HCT116 (cell line): Measurements from ENCODE around the gene CD22. TPM values are rescaled to one million over a fixed set of nuclear protein-coding genes. Genes with fewer than 3 reads are reported as not detected.
A peak's percentile ranks its signal among the peaks of the same experiment; 100 is the strongest.

Experiments used
- ATAC-seq: fragments of 200-7000 bp; cut with Tn5 transposase; 2 replicates; pipeline ENCODE4 v1.9.1; 2020; ENCODE audit warnings: mild to moderate bottlenecking, moderate library complexity
- BruUV-seq: library from RNA; stranded (reverse); fragments of 400-500 nt; replicated peaks from 2 replicates; lab custom pipeline; 2021; lab: Mats Ljungman, UMichigan
- CTCF ChIA-PET: fragments of 300-600 bp; sonication (Branson Sonifier 250); formaldehyde crosslinking; loops from one replicate; lab custom pipeline; 2021; ENCODE audit warnings: antibody characterized with exemption; lab: Charles Lee
- POLR2A ChIA-PET: fragments of 300-600, 350-600 bp; sonication (Branson Sonifier 250); formaldehyde crosslinking; loops from one replicate; lab custom pipeline; 2021; ENCODE audit warnings: antibody characterized with exemption; lab: Charles Lee
- RAD21 ChIA-PET, 2 experiments: fragments of 300-600 bp; sonication (Branson Sonifier 250); formaldehyde crosslinking; loops; one replicate each; lab custom pipeline; 2023; ENCODE audit warnings: low total read pairs in 2 of 2; ENCODE audit not compliant: uncharacterized antibody in 2 of 2, unreplicated experiment in 2 of 2, low non-redundant PET in 1 of 2; lab: Charles Lee
- DNase-seq: peaks from one replicate; pipeline ENCODE4 v3.0.0-alpha.2; 2010; ENCODE audit warnings: low read depth, low spot score
- H2AFZ ChIP-seq: fragments of 200-600 bp; shearing (Covaris generic), sonication (generic); 2 replicates; pipeline ENCODE4 v1.6.1; 2017; ENCODE audit warnings: low read depth, mixed run types, mixed read lengths, antibody characterized with exemption, low read length; ENCODE audit not compliant: poor library complexity, severe bottlenecking
- H3K27ac ChIP-seq: 2 replicates; pipeline ENCODE4 v1.5.1; 2012; ENCODE audit warnings: low read depth, low read length
- H3K27me3 ChIP-seq: fragments of 200-600 bp; sonication (generic); 2 replicates; pipeline ENCODE4 v1.6.1; 2016; ENCODE audit warnings: mixed run types, low read length, mixed read lengths; ENCODE audit not compliant: insufficient read depth
- H3K36me3 ChIP-seq, 2 experiments: fragments of 200-500 bp in 1 of 2; fragments of 200-600 bp in 1 of 2; sonication (Bioruptor generic) in 1 of 2; sonication (generic) in 1 of 2; 2 replicates each; pipeline versions ENCODE4 v1.5.1 to v1.6.1; 2014 to 2016; ENCODE audit warnings: low read length in 2 of 2, inconsistent platforms in 1 of 2, mixed read lengths in 1 of 2, mixed run types in 1 of 2; ENCODE audit not compliant: insufficient read depth in 2 of 2, control insufficient read depth in 1 of 2
- H3K4me1 ChIP-seq, 2 experiments: fragments of 200-600 bp in 1 of 2; sonication (generic) in 1 of 2; 2 replicates each; pipeline versions ENCODE4 v1.5.1 to v1.6.1; 2012 to 2017; ENCODE audit warnings: low read length in 2 of 2, inconsistent platforms in 1 of 2, mild to moderate bottlenecking in 1 of 2, mixed read lengths in 1 of 2, mixed run types in 1 of 2, moderate library complexity in 1 of 2; ENCODE audit not compliant: insufficient read depth in 2 of 2, control insufficient read depth in 1 of 2
- H3K4me2 ChIP-seq: fragments of 200-600 bp; sonication (generic); 2 replicates; pipeline ENCODE4 v1.6.1; 2017; ENCODE audit warnings: mixed run types, low read length, mixed read lengths
- H3K4me3 ChIP-seq, 2 experiments: fragments of 200-600 bp in 1 of 2; sonication (generic) in 1 of 2; replicated peaks in 1 of 2; 2 replicates each; pipeline ENCODE4 v1.5.1; 2011 to 2016; ENCODE audit warnings: low read length in 2 of 2, control low read depth in 1 of 2, low read depth in 1 of 2, mild to moderate bottlenecking in 1 of 2, mixed read lengths in 1 of 2, mixed run types in 1 of 2
- H3K79me2 ChIP-seq: fragments of 200-600 bp; sonication (generic); 2 replicates; pipeline ENCODE4 v1.6.1; 2017; ENCODE audit warnings: mild to moderate bottlenecking, mixed run types, low read length, moderate library complexity, mixed read lengths; ENCODE audit not compliant: insufficient read depth
- H3K9ac ChIP-seq: fragments of 200-600 bp; sonication (generic); 2 replicates; pipeline ENCODE4 v1.6.1; 2016; ENCODE audit warnings: low read length, mixed read lengths
- H3K9me2 ChIP-seq: fragments of 200-600 bp; sonication (generic), shearing (Covaris generic); 2 replicates; pipeline ENCODE4 v1.6.1; 2017; ENCODE audit warnings: mixed run types, mild to moderate bottlenecking, moderate library complexity; ENCODE audit not compliant: insufficient read depth
- H3K9me3 ChIP-seq, 2 experiments: fragments of 200-500 bp in 1 of 2; fragments of 200-600 bp in 1 of 2; sonication (Bioruptor generic) in 1 of 2; sonication (generic) in 1 of 2; 2 replicates each; pipeline ENCODE4 v1.6.1; 2014 to 2017; ENCODE audit warnings: low read length in 2 of 2, mixed read lengths in 2 of 2, inconsistent platforms in 1 of 2, low read depth in 1 of 2, mild to moderate bottlenecking in 1 of 2, mixed run types in 1 of 2, moderate library complexity in 1 of 2; ENCODE audit not compliant: control insufficient read depth in 1 of 2, insufficient read depth in 1 of 2
- H4K20me1 ChIP-seq: fragments of 200-600 bp; sonication (generic), shearing (Covaris generic); 2 replicates; pipeline ENCODE4 v1.6.1; 2017; ENCODE audit warnings: mixed run types, mild to moderate bottlenecking, moderate library complexity; ENCODE audit not compliant: insufficient read depth
- CBX3 ChIP-seq: IDR thresholded peaks from 2 replicates; pipeline ENCODE4 v1.6.1; 2012; ENCODE audit warnings: low read depth
- CEBPB ChIP-seq: IDR thresholded peaks from 2 replicates; pipeline ENCODE4 v1.6.1; 2012; ENCODE audit warnings: low read depth
- EGR1 ChIP-seq: IDR thresholded peaks from 2 replicates; pipeline ENCODE4 v1.6.1; 2012; ENCODE audit warnings: low read depth
- ELF1 ChIP-seq: IDR thresholded peaks from 2 replicates; pipeline ENCODE4 v1.6.1; 2012; ENCODE audit warnings: low read depth, borderline replicate concordance
- EZH2phosphoT487 ChIP-seq: fragments of 200-600 bp; IDR thresholded peaks from 2 replicates; pipeline ENCODE4 v1.6.1; 2018; ENCODE audit warnings: antibody characterized with exemption, borderline replicate concordance
- FOSL1 ChIP-seq: IDR thresholded peaks from 2 replicates; pipeline ENCODE4 v1.6.1; 2012; ENCODE audit warnings: low read depth
- JUND ChIP-seq: IDR thresholded peaks from 2 replicates; pipeline ENCODE4 v1.6.1; 2012
- POLR2A ChIP-seq: IDR thresholded peaks from 2 replicates; pipeline ENCODE4 v1.7.0; 2011; ENCODE audit warnings: borderline replicate concordance; ENCODE audit not compliant: insufficient read depth, insufficient read length; ENCODE audit errors: extremely low read depth
- POLR2AphosphoS5 ChIP-seq: IDR thresholded peaks from 2 replicates; pipeline ENCODE4 v1.6.1; 2011; ENCODE audit warnings: mild to moderate bottlenecking, low read depth, low read length, moderate library complexity
- SIN3A ChIP-seq: IDR thresholded peaks from 2 replicates; pipeline ENCODE4 v1.6.1; 2012; ENCODE audit warnings: low read depth
- SP1 ChIP-seq: IDR thresholded peaks from 2 replicates; pipeline ENCODE4 v1.6.1; 2012; ENCODE audit warnings: low read depth
- SRF ChIP-seq: IDR thresholded peaks from 2 replicates; pipeline ENCODE4 v1.6.1; 2012; ENCODE audit warnings: low read depth
- TCF7L2 ChIP-seq: IDR thresholded peaks from 2 replicates; pipeline ENCODE4 v1.7.0; 2011; ENCODE audit warnings: borderline replicate concordance, inconsistent platforms; ENCODE audit not compliant: insufficient read depth, insufficient read length; ENCODE audit errors: extremely low read depth
- YY1 ChIP-seq: IDR thresholded peaks from 2 replicates; pipeline ENCODE4 v1.6.1; 2011; ENCODE audit warnings: low read length, low read depth, moderate library complexity, mild to moderate bottlenecking; ENCODE audit not compliant: insufficient replicate concordance; ENCODE audit errors: extremely low read depth
- ZFX ChIP-seq: fragments of 450-650 bp; IDR thresholded peaks from 2 replicates; pipeline ENCODE4 v1.6.1; 2017
- ZNF274 ChIP-seq: fragments of 200-500 bp; sonication (Bioruptor generic); IDR thresholded peaks from 2 replicates; pipeline ENCODE4 v1.6.1; 2014; ENCODE audit warnings: mild to moderate bottlenecking, low read depth, low read length, inconsistent platforms
- intact Hi-C: fragments of 100-400 bp; cut with micrococcal nuclease; formaldehyde crosslinking; loops from 2 replicates; pipeline ENCODE4 v1.10.0; 2022
- total RNA-seq: library from RNA; stranded (reverse); gene quantifications from one replicate; pipeline ENCODE4 v1.2.1, GENCODE V29; 2021; ENCODE audit not compliant: unreplicated experiment
- TF ChIP-seq, protein P1 (sequence below): IDR thresholded peaks from 2 replicates; pipeline ENCODE4 v1.6.1; 2012
- TF ChIP-seq, protein P2 (sequence below), 3 experiments: fragments of 200-600 bp in 1 of 3; sonication (generic) in 1 of 3; IDR thresholded peaks in 2 of 3; conservative IDR thresholded peaks in 1 of 3; 2 replicates each; pipeline ENCODE4 v1.5.1; 2012 to 2017; ENCODE audit warnings: low read depth in 2 of 3, low read length in 2 of 3, antibody characterized with exemption in 1 of 3, borderline replicate concordance in 1 of 3, control low read depth in 1 of 3, mild to moderate bottlenecking in 1 of 3, mixed read lengths in 1 of 3, mixed run types in 1 of 3, moderate library complexity in 1 of 3; ENCODE audit not compliant: insufficient read depth in 1 of 3
- TF ChIP-seq, protein P3 (sequence below): IDR thresholded peaks from 2 replicates; pipeline ENCODE4 v1.6.1; 2012; ENCODE audit warnings: low read depth

Gene CD22
- total RNA-seq, 1 experiment from 2014 or later = 7.0 TPM

DNA sequence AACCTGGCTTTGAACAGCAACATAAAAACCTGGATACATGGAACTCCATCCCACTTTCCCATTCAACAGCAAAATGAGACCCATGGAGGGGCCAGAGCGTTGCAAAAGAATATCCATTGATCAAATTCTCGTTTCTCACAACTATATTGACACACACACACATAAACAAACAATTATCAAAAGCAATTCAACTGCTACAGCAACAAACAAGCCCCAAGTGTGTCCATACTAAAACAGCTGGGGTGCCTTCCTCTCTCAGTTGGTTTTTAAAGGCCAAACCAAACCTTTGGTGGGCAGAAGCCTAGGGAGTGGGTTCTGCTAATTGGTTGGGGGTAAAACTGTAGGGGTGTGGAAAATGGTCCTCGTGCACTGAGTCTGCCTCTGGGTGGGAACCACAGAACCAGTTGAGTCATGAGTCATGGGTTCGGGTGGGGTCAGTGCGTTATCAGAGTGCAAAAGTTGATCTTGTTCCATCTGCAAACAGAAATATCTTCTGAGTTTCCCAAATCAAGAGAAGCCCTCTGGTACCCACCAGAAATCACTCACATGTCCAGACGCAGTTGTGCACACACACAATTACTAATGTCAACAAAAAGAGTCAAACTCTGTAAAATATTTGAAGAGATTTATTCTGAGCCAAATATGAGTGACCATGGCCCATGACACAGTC lies 60.3 kb downstream of the CD22 start:
- ChIA-PET RAD21 (no interaction called here), CTCF (no interaction called here)
- ATAC-seq = no peak
- Histone ChIP-seq H3K4me3 (no peak overlapping the region), H3K27me3 (no peaks in the 10 kb centered on the region), H3K9me2 (no peaks in the 10 kb centered on the region), H3K27ac (no peak overlapping the region), H3K4me2 (peak overlapping the region; percentile 2; the same call in 1 of the 2 replicates), H3K9me3 (peaks cover 4 to 9% of the 10 kb centered on the region in 2 experiments; a peak in 2 of 4 replicates), H2AFZ (no peak overlapping the region)
- TF ChIP-seq, protein P1, sequence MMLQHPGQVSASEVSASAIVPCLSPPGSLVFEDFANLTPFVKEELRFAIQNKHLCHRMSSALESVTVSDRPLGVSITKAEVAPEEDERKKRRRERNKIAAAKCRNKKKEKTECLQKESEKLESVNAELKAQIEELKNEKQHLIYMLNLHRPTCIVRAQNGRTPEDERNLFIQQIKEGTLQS = no peak
- TF ChIP-seq EGR1 (no peak), SIN3A (no peak), POLR2A (no peak), JUND (no peak), EZH2phosphoT487 (no peak), POLR2AphosphoS5 (no peak), ZNF274 (no peak), CBX3 (no peak), YY1 (no peak), CEBPB (no peak), SP1 (no peak), SRF (no peak), TCF7L2 (no peak), ZFX (no peak), FOSL1 (no peak), ELF1 (no peak)
- TF ChIP-seq, protein P2, sequence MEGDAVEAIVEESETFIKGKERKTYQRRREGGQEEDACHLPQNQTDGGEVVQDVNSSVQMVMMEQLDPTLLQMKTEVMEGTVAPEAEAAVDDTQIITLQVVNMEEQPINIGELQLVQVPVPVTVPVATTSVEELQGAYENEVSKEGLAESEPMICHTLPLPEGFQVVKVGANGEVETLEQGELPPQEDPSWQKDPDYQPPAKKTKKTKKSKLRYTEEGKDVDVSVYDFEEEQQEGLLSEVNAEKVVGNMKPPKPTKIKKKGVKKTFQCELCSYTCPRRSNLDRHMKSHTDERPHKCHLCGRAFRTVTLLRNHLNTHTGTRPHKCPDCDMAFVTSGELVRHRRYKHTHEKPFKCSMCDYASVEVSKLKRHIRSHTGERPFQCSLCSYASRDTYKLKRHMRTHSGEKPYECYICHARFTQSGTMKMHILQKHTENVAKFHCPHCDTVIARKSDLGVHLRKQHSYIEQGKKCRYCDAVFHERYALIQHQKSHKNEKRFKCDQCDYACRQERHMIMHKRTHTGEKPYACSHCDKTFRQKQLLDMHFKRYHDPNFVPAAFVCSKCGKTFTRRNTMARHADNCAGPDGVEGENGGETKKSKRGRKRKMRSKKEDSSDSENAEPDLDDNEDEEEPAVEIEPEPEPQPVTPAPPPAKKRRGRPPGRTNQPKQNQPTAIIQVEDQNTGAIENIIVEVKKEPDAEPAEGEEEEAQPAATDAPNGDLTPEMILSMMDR (IDR thresholded peaks at IDR 0.05 in 2 of 3, conservative IDR thresholded peaks at IDR 0.05 in 1 of 3; ENCODE audit: borderline replicate concordance in 1 of 3, insufficient read depth in 1 of 3, low read depth in 2 of 3, low read length in 2 of 3) = no peak
- TF ChIP-seq, protein P3, sequence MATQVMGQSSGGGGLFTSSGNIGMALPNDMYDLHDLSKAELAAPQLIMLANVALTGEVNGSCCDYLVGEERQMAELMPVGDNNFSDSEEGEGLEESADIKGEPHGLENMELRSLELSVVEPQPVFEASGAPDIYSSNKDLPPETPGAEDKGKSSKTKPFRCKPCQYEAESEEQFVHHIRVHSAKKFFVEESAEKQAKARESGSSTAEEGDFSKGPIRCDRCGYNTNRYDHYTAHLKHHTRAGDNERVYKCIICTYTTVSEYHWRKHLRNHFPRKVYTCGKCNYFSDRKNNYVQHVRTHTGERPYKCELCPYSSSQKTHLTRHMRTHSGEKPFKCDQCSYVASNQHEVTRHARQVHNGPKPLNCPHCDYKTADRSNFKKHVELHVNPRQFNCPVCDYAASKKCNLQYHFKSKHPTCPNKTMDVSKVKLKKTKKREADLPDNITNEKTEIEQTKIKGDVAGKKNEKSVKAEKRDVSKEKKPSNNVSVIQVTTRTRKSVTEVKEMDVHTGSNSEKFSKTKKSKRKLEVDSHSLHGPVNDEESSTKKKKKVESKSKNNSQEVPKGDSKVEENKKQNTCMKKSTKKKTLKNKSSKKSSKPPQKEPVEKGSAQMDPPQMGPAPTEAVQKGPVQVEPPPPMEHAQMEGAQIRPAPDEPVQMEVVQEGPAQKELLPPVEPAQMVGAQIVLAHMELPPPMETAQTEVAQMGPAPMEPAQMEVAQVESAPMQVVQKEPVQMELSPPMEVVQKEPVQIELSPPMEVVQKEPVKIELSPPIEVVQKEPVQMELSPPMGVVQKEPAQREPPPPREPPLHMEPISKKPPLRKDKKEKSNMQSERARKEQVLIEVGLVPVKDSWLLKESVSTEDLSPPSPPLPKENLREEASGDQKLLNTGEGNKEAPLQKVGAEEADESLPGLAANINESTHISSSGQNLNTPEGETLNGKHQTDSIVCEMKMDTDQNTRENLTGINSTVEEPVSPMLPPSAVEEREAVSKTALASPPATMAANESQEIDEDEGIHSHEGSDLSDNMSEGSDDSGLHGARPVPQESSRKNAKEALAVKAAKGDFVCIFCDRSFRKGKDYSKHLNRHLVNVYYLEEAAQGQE = no peak
- TF ChIP-seq, all 23 proteins: peak for 0
- intact Hi-C loops = no loop called here
- Histone ChIP-seq H3K79me2 (no peaks in the 10 kb centered on the region), H4K20me1 (no peaks in the 10 kb centered on the region), H3K9ac (no peak overlapping the region), H3K4me1 (peaks cover 0 to 8% of the 10 kb centered on the region in 2 experiments; a peak in 2 of 4 replicates), H3K36me3 (no peaks in the 10 kb centered on the region)
- DNase-seq = no peak
- POLR2A ChIA-PET = interaction anchor here (1.0 kb wide), 1 partner anchor 14 kb away, joined by 3 read pairs; no protein-coding TSS in a partner anchor
- no TSS peak for BruUV-seq
